ENCODE data around the gene WDR70. TPM values are rescaled to one million over a fixed set of nuclear protein-coding genes. Genes with fewer than 3 reads are reported as not detected.

WDR70 gene
- total and polyA plus RNA-seq, 9 donors, result 20.9 to 36.5 (median 31.4) TPM

DNA sequence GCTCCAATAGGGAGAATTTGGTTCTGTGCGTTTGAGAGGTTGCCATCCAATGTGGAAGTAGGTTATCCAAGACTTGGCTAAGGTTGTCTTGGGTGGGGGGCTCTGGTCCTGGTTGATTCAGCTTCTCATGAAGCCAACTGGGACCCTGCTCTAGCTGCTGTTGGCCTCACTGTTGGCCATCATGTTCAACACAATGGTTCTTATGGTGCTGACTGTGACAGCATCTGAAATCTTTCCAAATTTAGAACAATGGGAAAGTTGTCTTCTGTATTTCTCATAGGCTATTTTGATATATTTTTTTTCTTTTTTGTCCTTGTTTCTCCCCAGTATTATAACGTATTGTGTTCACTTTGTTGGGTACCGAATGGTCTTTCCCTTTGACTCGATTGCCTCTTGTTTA is 388.8 kb downstream of the WDR70 start:
- intact Hi-C loops (cut with DNase I), result no loop called here
- WGBS, 3 donors, result 72 to 83% (median 73%) methylated on average over 4 of the region's 4 CpGs
- H3K27me3 ChIP-seq, result no peaks in the 10 kb centered on the region

GRCh38 chr5:37768371-37768770 is 389.3 kb downstream of the WDR70 start:
- Histone ChIP-seq H3K4me1 (ENCODE audit: insufficient read depth) (no peaks in the 10 kb centered on the region), H3K9me3 (no peaks in the 10 kb centered on the region), H3K27ac (no peak overlapping the region), H3K4me3 (no peak overlapping the region), H3K36me3 (no peaks in the 10 kb centered on the region), H3K27me3 (no peaks in the 10 kb centered on the region)
- DNase-seq, result no peak
- TF ChIP-seq CTCF (IDR thresholded peaks at IDR 0.05) (no peak), POLR2A (IDR thresholded peaks at IDR 0.05) (no peak), EP300 (IDR thresholded peaks at IDR 0.05) (no peak)
- intact Hi-C loops (cut with DNase I), result no loop called here

More for the DNA sequence above, 388.8 kb downstream of the WDR70 start:
- Histone ChIP-seq H3K9me3 (no peaks in the 10 kb centered on the region), H3K27ac (no peak overlapping the region), H3K36me3 (no peaks in the 10 kb centered on the region), H3K4me1 (ENCODE audit: insufficient read depth) (no peaks in the 10 kb centered on the region), H3K4me3 (no peak overlapping the region)
- no peak for TF ChIP-seq CTCF (IDR thresholded peaks at IDR 0.05)
- TF ChIP-seq POLR2A (IDR thresholded peaks at IDR 0.05), result no peak
- TF ChIP-seq EP300 (IDR thresholded peaks at IDR 0.05), result no peak
- DNase-seq, result no peak

GRCh38 chr5:37769108-37769507 is 390.0 kb downstream of the WDR70 start:
- intact Hi-C loops (cut with DNase I), result no loop called here
- H3K9me3 ChIP-seq, result no peaks in the 10 kb centered on the region
- no peaks in the 10 kb centered on the region for H3K4me1 ChIP-seq (ENCODE audit: insufficient read depth)
- no peak for TF ChIP-seq POLR2A (IDR thresholded peaks at IDR 0.05)
- TF ChIP-seq CTCF (IDR thresholded peaks at IDR 0.05), result no peak
- no peak for TF ChIP-seq EP300 (IDR thresholded peaks at IDR 0.05)
- 79 to 84% (median 81%) methylated on average over 4 of the region's 4 CpGs for WGBS, 3 donors
- no peak overlapping the region for H3K4me3 ChIP-seq
- H3K36me3 ChIP-seq, result no peaks in the 10 kb centered on the region
- H3K27me3 ChIP-seq, result no peaks in the 10 kb centered on the region
- H3K27ac ChIP-seq, result no peak overlapping the region
- no peak for DNase-seq

DNA sequence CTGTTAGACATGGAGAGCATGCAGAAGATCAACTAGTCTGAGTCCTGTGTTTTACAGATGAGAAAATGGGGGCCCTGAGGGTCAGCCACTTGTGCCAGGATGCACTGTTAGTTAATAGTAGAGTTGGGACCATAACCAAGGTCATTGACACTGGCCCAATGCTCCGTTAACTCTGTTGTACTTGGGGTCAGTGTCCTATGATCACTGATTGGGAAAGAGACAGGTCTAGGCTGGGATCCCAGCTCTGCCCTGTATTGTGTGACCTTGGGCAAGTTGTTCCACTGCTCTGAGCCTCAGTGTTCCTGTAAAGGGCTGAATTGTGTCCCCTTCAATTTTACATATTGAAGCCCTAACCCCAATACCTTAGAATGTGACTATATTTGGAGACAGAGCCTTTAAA is 390.7 kb downstream of the WDR70 start:
- intact Hi-C loops (cut with DNase I), result no loop called here
- Histone ChIP-seq H3K27me3 (no peaks in the 10 kb centered on the region), H3K9me3 (no peaks in the 10 kb centered on the region), H3K4me1 (ENCODE audit: insufficient read depth) (no peaks in the 10 kb centered on the region), H3K36me3 (no peaks in the 10 kb centered on the region), H3K27ac (no peak overlapping the region), H3K4me3 (no peak overlapping the region)
- TF ChIP-seq CTCF (IDR thresholded peaks at IDR 0.05), result no peak
- TF ChIP-seq POLR2A (IDR thresholded peaks at IDR 0.05), result no peak
- TF ChIP-seq EP300 (IDR thresholded peaks at IDR 0.05), result no peak
- 60 to 76% (median 63%) methylated on average over 1 of the region's 1 CpG for WGBS, 3 donors
- DNase-seq, result no peak

- DNase-seq, result no peak
- intact Hi-C loops (cut with DNase I), result no loop called here
- Histone ChIP-seq H3K27ac (no peak overlapping the region), H3K4me1 (ENCODE audit: insufficient read depth) (no peaks in the 10 kb centered on the region), H3K27me3 (no peaks in the 10 kb centered on the region), H3K36me3 (no peaks in the 10 kb centered on the region), H3K9me3 (no peaks in the 10 kb centered on the region), H3K4me3 (no peak overlapping the region)
- 61 to 71% (median 62%) methylated on average over 1 of the region's 1 CpG for WGBS, 3 donors
- TF ChIP-seq CTCF (IDR thresholded peaks at IDR 0.05), result no peak
- TF ChIP-seq POLR2A (IDR thresholded peaks at IDR 0.05), result no peak
- no peak for TF ChIP-seq EP300 (IDR thresholded peaks at IDR 0.05)
Measured at GRCh38 chr5:37770786-37771185, 391.7 kb downstream of the WDR70 start.

Data from ovary (tissue), 9 donors.